ENCODE results near the gene CDO1.

The CDO1 gene

GRCh38 chr5:115778417-115778816 is 38.0 kb downstream of the CDO1 start:
- no peak for DNase-seq

DNA sequence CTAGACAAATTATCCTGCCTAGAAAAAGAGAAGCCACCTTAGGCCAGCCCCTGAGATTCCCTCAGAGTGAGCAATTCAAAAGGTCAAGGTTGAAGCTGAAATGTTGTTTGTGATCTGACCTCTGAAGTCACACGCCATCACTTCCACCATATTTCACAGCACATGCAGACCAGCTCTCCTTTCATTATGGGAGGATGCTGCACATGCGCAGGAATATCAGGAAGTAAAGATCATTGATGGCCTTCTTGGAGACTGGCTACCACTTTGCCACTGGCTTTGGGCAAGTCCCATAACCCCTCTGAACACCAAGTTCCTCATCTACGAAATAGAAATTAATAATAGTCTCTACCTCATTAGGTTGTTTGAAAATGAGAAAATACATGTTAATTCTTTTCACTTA is 39.5 kb downstream of the CDO1 start:
- no peak for DNase-seq

- DNase-seq: no peak
Measured at GRCh38 chr5:115775999-115776398, 40.5 kb downstream of the CDO1 start.

DNA sequence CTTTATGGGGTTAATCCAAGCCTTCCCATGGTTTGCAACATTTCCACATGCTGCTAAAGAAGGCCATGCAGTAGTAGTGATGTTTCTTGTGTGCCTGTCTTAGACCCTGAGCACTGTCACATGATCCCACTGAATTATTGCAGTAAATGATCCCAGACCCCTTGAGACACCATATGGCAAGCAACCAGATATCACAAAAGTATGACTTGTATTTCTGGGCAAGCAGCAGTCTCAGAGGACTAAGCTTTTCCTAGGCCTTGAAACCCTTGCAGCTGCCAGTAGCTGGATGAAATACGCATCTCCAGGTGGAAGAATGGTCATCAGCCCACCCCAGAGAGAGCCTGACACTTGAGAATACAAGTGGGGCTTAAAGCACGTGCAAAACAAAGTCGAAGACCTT is 41.8 kb downstream of the CDO1 start:
- no peak for DNase-seq

GRCh38 chr5:115772731-115773475 is 43.6 kb downstream of the CDO1 start:
- no peak for DNase-seq

- peak; percentile 33 for DNase-seq
Measured at GRCh38 chr5:115770466-115770865, 46.0 kb downstream of the CDO1 start.

- no peak for DNase-seq
Measured at GRCh38 chr5:115767424-115767823, 49.0 kb downstream of the CDO1 start.

- DNase-seq: no peak
Measured at GRCh38 chr5:115766608-115767007, 49.9 kb downstream of the CDO1 start.

DNA sequence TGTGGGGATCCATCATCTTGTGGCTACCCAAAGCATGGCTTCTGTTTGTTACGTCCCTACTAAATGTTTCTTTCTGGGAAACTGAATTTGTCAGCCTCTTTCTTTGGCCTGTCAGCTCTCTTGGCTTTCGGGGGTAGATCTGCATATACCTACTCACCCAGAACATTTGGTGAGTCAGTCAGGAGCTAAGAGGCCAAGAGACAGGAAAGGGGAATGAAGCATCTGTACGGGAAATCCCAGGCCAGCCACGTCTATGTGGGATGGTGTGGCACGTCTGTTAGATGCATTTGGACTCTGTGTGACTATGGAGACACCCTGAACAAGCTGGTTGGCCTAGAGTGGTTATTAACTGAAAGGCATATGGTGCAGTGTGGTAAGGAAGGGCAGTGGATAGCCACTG is 58.1 kb downstream of the CDO1 start:
- DNase-seq: no peak

- DNase-seq: no peak
Measured at GRCh38 chr5:115755675-115756074, 60.8 kb downstream of the CDO1 start.

Measured in hematopoietic multipotent progenitor cell treated with erythropoietin and hydrocortisone succinate and interleukin-3 and kit ligand, for 4 days (in vitro differentiated cells).